Stimulated activated CD4-positive, alpha-beta T cell treated with anti-CD3 and anti-CD28 coated beads, TNF-alpha, amount 100 ng/mL, for 1 hour (primary cell): ENCODE data around the gene TMCO4.

Source experiments
- DNase-seq, 3 donors: peaks; one replicate each; pipeline ENCODE4 v3.0.0-alpha.2; 2020; ENCODE audit warnings: low read depth in 3 of 3, low spot score in 1 of 3

The TMCO4 gene

GRCh38 chr1:19750882-19751276, 48.8 kb downstream of the TMCO4 start:
- no peak for DNase-seq

- no peak for DNase-seq
Observed at GRCh38 chr1:19750101-19750881, 49.4 kb downstream of the TMCO4 start.

- no peak for DNase-seq
Observed at GRCh38 chr1:19749685-19750084, 50.0 kb downstream of the TMCO4 start.

DNA sequence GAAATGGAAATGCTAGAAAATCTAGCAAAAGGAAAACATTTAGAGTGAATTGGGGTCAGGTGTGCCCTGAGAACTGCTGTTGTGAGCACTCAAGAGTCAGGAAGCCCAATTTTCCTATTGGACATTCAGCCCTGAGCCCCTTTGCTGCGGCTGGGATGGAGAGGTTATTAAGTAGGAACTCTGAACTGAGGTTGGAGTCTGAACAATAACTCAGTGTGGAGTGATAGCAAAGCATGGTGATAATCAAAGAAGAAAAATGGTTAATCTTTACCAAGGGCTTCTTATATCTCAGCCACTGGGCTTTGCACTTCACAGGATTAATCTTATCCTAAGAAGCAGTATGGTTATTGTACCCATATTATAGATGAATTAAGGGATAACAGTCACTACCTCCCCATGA, 52.0 kb downstream of the TMCO4 start:
- no peak for DNase-seq

DNA sequence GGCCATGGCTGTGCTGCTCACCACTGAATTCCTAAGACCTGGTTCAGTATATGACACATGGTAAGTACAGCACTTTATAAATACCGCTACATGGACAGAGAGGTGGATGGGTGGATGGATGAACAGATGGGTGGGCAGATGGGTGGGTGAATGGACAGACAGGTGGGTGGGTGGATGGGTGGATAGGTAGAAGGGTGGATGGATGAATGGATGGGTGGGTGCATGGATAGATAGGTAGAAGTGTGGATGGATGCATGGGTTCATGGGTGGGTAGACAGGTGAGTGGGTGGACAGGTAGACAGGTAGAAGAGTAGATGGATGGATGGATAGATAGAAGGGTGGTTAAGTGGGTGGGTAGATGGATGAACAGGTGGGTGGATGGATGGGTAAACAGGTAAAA, 54.8 kb downstream of the TMCO4 start:
- DNase-seq = no peak

DNA sequence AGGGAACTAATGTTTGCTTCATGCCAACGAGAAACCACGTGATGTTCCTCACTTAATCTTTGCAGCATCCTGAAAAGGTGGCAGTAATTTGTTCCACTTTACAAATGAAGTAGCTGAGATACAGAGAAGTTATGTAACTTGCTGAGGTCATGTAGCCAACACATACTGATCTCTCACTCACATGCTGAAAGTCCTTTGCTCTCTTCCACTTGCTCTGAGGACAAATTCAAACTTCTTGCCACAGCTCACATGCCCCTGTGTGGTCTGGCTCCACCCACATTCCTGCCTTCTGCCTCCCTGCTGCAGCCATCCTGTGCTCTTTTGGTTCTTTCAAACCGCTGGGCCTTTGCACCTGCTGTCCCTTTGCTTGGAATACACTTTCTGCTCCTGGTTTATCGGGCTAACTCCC, 55.4 kb downstream of the TMCO4 start:
- DNase-seq = no peak

DNA sequence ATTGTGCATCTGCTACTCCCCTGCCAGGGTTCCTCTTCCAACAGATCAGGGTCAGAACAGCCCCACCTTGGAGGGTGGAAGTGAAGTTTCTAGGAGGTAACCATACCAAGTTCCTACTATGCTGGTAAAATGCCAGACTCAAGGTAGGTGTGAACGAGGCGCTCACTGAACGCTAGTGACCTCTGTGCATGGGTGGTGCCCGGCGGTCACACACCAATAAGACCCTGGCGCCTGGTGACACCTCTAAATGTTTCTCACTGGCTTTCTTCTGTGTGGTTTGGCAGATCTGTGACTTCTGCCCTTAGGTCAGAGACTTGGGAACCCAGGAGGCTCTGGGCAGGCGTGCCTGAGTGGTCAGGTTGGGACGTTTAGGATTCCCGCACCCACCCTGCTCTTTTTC, 55.9 kb downstream of the TMCO4 start:
- DNase-seq = no peak

GRCh38 chr1:19743180-19743579, 56.5 kb downstream of the TMCO4 start:
- no peak for DNase-seq

- no peak for DNase-seq
Observed at GRCh38 chr1:19739628-19740027, 60.1 kb downstream of the TMCO4 start.

- no peak for DNase-seq
Observed at GRCh38 chr1:19738669-19739068, 61.0 kb downstream of the TMCO4 start.

DNA sequence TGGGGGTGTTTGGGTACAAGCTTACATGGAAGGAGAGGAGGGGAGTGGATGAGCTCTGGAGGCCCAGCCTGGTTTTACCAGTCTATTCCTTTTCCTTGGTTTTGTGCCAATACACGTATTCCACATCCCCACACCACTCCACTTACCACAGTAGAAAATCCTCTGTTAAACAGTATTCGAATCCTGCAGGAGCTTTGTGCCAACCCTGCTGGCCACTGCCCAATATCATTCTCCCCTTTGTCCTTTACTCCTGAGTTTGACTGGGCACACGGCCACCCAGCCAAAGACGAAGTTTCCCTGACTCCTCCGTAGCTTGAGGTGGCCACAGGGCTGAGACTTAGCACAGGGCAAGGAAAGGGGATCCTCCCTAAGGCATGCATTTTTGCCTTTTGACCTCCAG, 61.6 kb downstream of the TMCO4 start:
- no peak for DNase-seq

GRCh38 chr1:19737104-19737825, 62.5 kb downstream of the TMCO4 start:
- no peak for DNase-seq

- no peak for DNase-seq
Observed at GRCh38 chr1:19735440-19736127, 64.1 kb downstream of the TMCO4 start.

- DNase-seq = no peak
Observed at GRCh38 chr1:19734472-19734999, 65.2 kb downstream of the TMCO4 start.

DNA sequence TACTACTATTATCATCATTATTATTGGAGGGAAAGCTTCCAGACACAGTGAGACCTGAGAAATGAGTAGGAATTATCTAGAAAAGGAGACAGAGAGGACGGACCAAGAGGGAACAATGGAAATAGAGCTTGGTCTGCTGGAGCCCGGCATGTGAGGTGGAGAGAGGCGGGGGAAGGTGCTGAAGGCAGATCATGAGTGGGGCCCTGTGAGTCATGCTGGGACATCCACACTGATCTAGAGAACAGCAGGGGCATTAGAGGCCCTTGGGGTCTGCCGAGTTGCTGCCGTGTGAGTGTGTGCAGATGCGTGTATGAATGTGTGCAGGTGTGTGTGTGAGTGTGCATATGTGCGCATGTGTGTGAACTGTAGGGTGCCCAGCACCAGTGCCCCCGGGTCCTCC, 65.7 kb downstream of the TMCO4 start:
- no peak for DNase-seq

- no peak for DNase-seq
Observed at GRCh38 chr1:19733615-19734014, 66.1 kb downstream of the TMCO4 start.

DNA sequence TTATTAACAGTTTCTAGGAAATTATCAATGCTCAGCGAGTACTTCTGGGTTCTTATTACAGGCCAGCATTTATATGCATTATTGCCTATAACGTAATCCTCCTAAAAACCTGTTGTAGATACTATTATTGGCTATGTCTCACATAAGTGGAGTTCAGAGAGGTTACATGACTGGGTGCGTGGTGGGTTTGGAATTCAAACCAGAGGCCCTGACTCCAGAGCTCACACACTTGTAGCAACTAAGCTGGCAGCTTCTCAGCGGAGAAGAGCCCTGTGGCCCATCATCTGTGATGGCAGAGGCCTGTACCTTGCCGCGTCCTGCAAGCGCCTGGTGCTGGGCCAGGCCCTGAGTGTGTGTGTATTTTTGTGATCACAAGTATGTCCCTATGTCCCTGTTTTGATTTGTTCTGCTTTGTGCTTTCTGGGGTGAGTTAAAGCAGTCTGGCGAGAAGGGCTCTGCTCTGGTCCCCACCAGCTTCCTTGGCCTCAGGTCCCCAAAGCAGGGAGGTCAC, 68.3 kb downstream of the TMCO4 start:
- DNase-seq = no peak

DNA sequence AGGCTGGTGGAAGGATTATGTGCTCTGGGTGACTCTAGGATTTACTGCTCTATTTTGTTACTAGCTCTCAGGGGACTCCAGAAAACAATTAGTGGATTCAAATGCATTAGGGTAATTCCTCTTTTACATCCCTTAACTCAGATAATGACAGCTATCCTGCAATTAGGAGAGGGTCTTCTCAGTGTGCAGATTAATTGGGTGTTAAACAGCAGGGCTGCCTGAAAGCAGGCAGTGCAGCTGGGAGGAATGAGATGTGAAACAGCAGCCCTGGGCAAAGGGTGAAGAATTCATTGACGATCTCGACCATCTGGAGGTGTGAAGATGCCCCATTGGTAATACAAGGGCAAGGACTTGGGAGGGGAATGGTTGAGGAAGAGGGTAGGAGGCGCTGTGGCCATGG, 68.9 kb downstream of the TMCO4 start:
- no peak for DNase-seq

DNA sequence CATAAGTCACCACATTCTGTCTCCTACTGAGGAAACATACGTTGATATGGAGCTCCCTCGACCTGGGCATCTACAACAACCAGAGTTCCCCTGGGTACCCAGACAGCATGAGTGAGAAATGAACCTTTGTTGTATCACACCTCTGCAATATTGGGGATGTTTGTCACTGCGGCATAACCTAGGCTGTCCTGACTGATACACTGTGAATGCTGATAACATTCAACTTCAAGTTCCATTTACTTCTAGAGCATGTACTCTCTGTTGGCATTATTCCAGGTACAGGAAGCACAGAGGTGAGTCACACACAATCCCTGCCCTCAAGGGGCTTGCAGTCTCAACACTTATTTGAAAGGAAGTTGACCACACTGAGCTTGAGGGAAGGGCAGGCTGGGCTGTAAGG, 69.5 kb downstream of the TMCO4 start:
- DNase-seq = no peak

DNA sequence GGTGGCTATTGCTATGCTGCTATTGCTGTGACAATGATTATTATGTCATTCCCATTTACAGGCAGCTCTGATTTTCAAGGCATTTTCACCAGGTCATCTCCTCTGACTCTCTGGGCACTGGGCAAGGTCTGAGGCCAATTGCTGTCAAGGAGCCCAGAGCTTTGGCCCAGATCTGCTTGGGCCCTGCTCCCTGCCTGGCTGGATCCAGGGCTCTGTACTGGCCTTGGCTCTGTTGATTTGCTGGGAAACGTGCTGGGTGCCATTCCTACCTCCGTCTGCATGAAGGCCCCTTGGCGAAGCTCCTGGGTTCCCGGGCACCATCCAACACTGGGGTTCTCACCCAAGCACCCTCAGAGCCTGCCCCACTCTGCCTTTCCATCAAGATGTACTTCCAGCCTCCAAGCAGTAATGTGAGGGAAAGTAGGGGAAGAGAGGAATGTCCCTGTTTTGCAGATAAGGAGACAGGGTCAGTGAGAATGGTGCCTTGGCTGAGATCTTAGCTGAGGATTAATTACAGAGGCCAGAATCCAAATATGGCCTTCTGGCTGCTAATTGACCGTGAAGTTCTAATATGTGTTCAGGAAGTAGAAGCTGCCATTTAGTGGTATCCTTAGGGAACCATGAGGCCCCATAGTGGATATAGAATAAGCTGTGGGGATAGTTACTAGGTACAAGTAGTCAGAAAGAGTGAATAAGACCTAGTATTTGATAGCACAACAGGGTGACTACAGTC, 71.1 kb downstream of the TMCO4 start:
- DNase-seq = no peak

DNA sequence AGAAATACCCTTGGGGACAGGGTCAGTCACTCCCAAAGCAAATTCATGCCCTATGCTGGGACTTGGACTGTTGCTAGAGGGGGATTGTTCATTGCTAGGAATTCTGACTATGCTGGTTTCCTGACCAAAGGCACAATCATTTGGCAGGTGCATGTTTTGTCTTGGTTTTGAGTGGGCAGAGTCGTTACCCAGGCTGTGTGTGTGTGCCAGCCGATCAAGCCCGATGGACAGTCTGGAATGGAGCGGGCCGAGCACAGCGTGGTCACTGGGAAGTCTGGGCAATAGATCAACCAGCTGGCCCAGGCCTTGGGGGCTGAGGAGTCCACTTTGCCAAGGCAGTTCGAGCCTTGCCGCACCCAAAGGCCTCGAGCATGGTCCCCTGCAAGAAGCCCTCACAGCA, 74.1 kb downstream of the TMCO4 start:
- DNase-seq = no peak
